DND-41 (cell line): Measurements from ENCODE around the gene MARCHF10.

Experiments
- ATAC-seq: fragments of 200-7000 bp; cut with Tn5 transposase; 3 replicates; pipeline ENCODE4 v1.9.1; 2021; ENCODE audit warnings: low read depth; ENCODE audit not compliant: insufficient read depth
- DNase-seq: peaks from one replicate; pipeline ENCODE4 v3.0.0-alpha.2; 2020
- H2AFZ ChIP-seq: 2 replicates; pipeline ENCODE4 v1.6.0; 2012; ENCODE audit warnings: low read depth, low read length
- H3K27ac ChIP-seq: 2 replicates; pipeline ENCODE4 v1.5.1; 2012; ENCODE audit warnings: low read length, inconsistent platforms
- H3K27me3 ChIP-seq: fragments of 200-600 bp; sonication (generic); 2 replicates; pipeline ENCODE4 v1.6.0; 2012; ENCODE audit warnings: low read length, mild to moderate bottlenecking, inconsistent platforms; ENCODE audit not compliant: insufficient read depth, poor library complexity
- H3K36me3 ChIP-seq: 2 replicates; pipeline ENCODE4 v1.5.1; 2012; ENCODE audit warnings: low read length, inconsistent platforms; ENCODE audit not compliant: insufficient read depth
- H3K4me1 ChIP-seq: 2 replicates; pipeline ENCODE4 v1.5.1; 2012; ENCODE audit warnings: mild to moderate bottlenecking, low read length; ENCODE audit not compliant: insufficient read depth
- H3K4me2 ChIP-seq: 2 replicates; pipeline ENCODE4 v1.6.0; 2012; ENCODE audit warnings: mild to moderate bottlenecking, moderate library complexity, low read length, inconsistent platforms; ENCODE audit not compliant: insufficient read depth
- H3K4me3 ChIP-seq, 2 experiments: fragments of 200-600 bp in 1 of 2; shearing (Covaris generic) in 1 of 2; 2 replicates each; pipeline ENCODE4 v1.5.1; 2012 to 2016; ENCODE audit warnings: inconsistent platforms in 2 of 2, low read length in 2 of 2, mild to moderate bottlenecking in 2 of 2, low read depth in 1 of 2, moderate library complexity in 1 of 2
- H3K79me2 ChIP-seq: 2 replicates; pipeline ENCODE4 v1.6.0; 2012; ENCODE audit warnings: low read length, inconsistent platforms; ENCODE audit not compliant: insufficient read depth
- H3K9ac ChIP-seq: 2 replicates; pipeline ENCODE4 v1.6.0; 2012; ENCODE audit warnings: low read depth, mild to moderate bottlenecking, inconsistent platforms, low read length, moderate library complexity
- H3K9me3 ChIP-seq: 2 replicates; pipeline ENCODE4 v1.5.1; 2012; ENCODE audit warnings: low read length, moderate library complexity, mild to moderate bottlenecking, inconsistent platforms; ENCODE audit not compliant: insufficient read depth, severe bottlenecking
- H4K20me1 ChIP-seq: 2 replicates; pipeline ENCODE4 v1.6.0; 2012; ENCODE audit warnings: low read length; ENCODE audit not compliant: insufficient read depth
- CTCF ChIP-seq: IDR thresholded peaks from 2 replicates; pipeline ENCODE4 v1.5.1; 2012; ENCODE audit warnings: borderline replicate concordance, low read length, moderate library complexity, mild to moderate bottlenecking; ENCODE audit not compliant: poor library complexity, severe bottlenecking; ENCODE audit errors: extremely low read depth
- EZH2 ChIP-seq: IDR thresholded peaks from 3 replicates; pipeline ENCODE4 v1.6.1; 2012; ENCODE audit warnings: borderline replicate concordance, low read depth, mild to moderate bottlenecking, moderate library complexity, low read length, inconsistent platforms; ENCODE audit not compliant: severe bottlenecking

MARCHF10 gene

GRCh38 chr17:62676231-62676943 lies 131.7 kb downstream of the MARCHF10 start:
- Histone ChIP-seq H3K27ac (no peak overlapping the region), H3K4me3 (no peak overlapping the region), H3K36me3 (peaks cover 15% of the 10 kb centered on the region; the same call in 1 of the 2 replicates), H3K9me3 (no peaks in the 10 kb centered on the region), H3K9ac (no peak overlapping the region), H3K4me1 (no peaks in the 10 kb centered on the region), H3K4me2 (no peak overlapping the region), H3K27me3 (no peaks in the 10 kb centered on the region), H2AFZ (no peak overlapping the region), H4K20me1 (no peaks in the 10 kb centered on the region), H3K79me2 (no peaks in the 10 kb centered on the region)
- DNase-seq (no peak), ATAC-seq (no peak)
- no peak for TF ChIP-seq EZH2
- no peak for TF ChIP-seq CTCF

- no peak overlapping the region for H3K27ac ChIP-seq
- H3K4me1 ChIP-seq, result no peaks in the 10 kb centered on the region
- H3K36me3 ChIP-seq, result peaks cover 10% of the 10 kb centered on the region; the same call in 1 of the 2 replicates
- H3K9me3 ChIP-seq, result no peaks in the 10 kb centered on the region
- no peak overlapping the region for H2AFZ ChIP-seq
- H4K20me1 ChIP-seq, result no peaks in the 10 kb centered on the region
- H3K79me2 ChIP-seq, result no peaks in the 10 kb centered on the region
- no peak for DNase-seq
- H3K9ac ChIP-seq, result no peak overlapping the region
- TF ChIP-seq EZH2 (no peak), CTCF (no peak)
- H3K27me3 ChIP-seq, result no peaks in the 10 kb centered on the region
- H3K4me3 ChIP-seq, result no peak overlapping the region
- no peak for ATAC-seq
- H3K4me2 ChIP-seq, result no peak overlapping the region
Measured at GRCh38 chr17:62675701-62676100, 132.4 kb downstream of the MARCHF10 start.

GRCh38 chr17:62675260-62675659 lies 132.9 kb downstream of the MARCHF10 start:
- TF ChIP-seq EZH2 (no peak), CTCF (no peak)
- Histone ChIP-seq H3K4me3 (no peak overlapping the region), H3K36me3 (0 out of 2 replicates have a peak, but pooled peaks cover 9% of the 10 kb centered on the region), H2AFZ (no peak overlapping the region), H4K20me1 (no peaks in the 10 kb centered on the region), H3K79me2 (no peaks in the 10 kb centered on the region), H3K4me1 (no peaks in the 10 kb centered on the region), H3K9ac (no peak overlapping the region), H3K27ac (no peak overlapping the region), H3K27me3 (no peaks in the 10 kb centered on the region), H3K9me3 (no peaks in the 10 kb centered on the region), H3K4me2 (no peak overlapping the region)
- ATAC-seq (no peak), DNase-seq (no peak)
